ENCODE measurements around the gene EXTL1. TPM values are rescaled to one million over a fixed set of nuclear protein-coding genes. Genes with fewer than 3 reads are reported as not detected.

EXTL1 gene
- total RNA-seq, 1 donor from 2014 or later: 26.4 TPM

DNA sequence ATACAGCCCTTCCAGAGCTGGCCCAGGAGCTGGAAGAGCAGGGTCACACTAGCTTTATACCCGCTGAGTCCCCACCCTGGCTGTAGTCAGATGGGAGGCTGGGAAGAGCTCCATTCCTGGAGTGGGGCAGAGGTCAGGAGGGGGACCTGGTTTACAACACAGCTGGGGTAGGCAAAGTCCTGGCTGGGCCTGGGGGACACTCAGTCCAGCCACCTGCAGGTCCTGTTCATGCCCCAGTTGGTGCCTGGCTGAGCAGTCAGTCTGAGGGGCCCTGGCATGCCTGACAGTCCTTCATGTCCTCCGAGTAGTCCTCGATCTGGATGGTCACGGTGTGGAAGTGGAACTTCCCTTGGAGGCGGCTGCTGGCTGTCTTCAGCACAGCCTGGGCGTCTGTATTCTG, 17.3 kb downstream of the EXTL1 start:
- no peak for TF ChIP-seq EZH2 (IDR thresholded peaks at IDR 0.05; ENCODE audit: insufficient read depth, low read length)
- TF ChIP-seq, protein P1, sequence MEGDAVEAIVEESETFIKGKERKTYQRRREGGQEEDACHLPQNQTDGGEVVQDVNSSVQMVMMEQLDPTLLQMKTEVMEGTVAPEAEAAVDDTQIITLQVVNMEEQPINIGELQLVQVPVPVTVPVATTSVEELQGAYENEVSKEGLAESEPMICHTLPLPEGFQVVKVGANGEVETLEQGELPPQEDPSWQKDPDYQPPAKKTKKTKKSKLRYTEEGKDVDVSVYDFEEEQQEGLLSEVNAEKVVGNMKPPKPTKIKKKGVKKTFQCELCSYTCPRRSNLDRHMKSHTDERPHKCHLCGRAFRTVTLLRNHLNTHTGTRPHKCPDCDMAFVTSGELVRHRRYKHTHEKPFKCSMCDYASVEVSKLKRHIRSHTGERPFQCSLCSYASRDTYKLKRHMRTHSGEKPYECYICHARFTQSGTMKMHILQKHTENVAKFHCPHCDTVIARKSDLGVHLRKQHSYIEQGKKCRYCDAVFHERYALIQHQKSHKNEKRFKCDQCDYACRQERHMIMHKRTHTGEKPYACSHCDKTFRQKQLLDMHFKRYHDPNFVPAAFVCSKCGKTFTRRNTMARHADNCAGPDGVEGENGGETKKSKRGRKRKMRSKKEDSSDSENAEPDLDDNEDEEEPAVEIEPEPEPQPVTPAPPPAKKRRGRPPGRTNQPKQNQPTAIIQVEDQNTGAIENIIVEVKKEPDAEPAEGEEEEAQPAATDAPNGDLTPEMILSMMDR (IDR thresholded peaks at IDR 0.05; ENCODE audit: insufficient read depth, low read depth, low read length): no peak
- no peaks in the 10 kb centered on the region for H3K9me3 ChIP-seq (ENCODE audit: insufficient read depth, low read depth, low read length)
- peaks cover 7% of the 10 kb centered on the region for H3K4me1 ChIP-seq (ENCODE audit: insufficient read depth, low read length)
- no peak overlapping the region for H3K27ac Mint-ChIP-seq (ENCODE audit: unreplicated experiment)
- no peak overlapping the region for H3K4me2 ChIP-seq (ENCODE audit: low read length)
- no peaks in the 10 kb centered on the region for H4K20me1 ChIP-seq (ENCODE audit: insufficient read depth, low read length)
- no peak for DNase-seq (ENCODE audit: low read depth)
- H3K27me3 ChIP-seq (ENCODE audit: insufficient read depth, low read length): peaks cover 12% of the 10 kb centered on the region
- H3K9me3 Mint-ChIP-seq (ENCODE audit: unreplicated experiment): peaks cover 3% of the 10 kb centered on the region
- no peaks in the 10 kb centered on the region for H3K36me3 ChIP-seq (ENCODE audit: insufficient read depth, low read length)
- FAIRE-seq: no peak
- H3K36me3 Mint-ChIP-seq (ENCODE audit: low read depth, unreplicated experiment): peaks cover 4% of the 10 kb centered on the region
- peaks cover 29% of the 10 kb centered on the region for H3K27me3 Mint-ChIP-seq (ENCODE audit: low read depth, unreplicated experiment)
- H3K4me3 ChIP-seq (ENCODE audit: insufficient read depth, low read depth, low read length): no peak overlapping the region
- H2AFZ ChIP-seq (ENCODE audit: low read depth, low read length): no peak overlapping the region
- no peak overlapping the region for H3K9ac ChIP-seq (ENCODE audit: low read length)
- H3K27ac ChIP-seq (ENCODE audit: low read depth, low read length): no peak overlapping the region
- H3K4me3 Mint-ChIP-seq (ENCODE audit: unreplicated experiment): no peak overlapping the region
- peaks cover 16% of the 10 kb centered on the region for H3K4me1 Mint-ChIP-seq (ENCODE audit: low read depth, unreplicated experiment)
- no peaks in the 10 kb centered on the region for H3K79me2 ChIP-seq (ENCODE audit: insufficient read depth, low read length)

DNA sequence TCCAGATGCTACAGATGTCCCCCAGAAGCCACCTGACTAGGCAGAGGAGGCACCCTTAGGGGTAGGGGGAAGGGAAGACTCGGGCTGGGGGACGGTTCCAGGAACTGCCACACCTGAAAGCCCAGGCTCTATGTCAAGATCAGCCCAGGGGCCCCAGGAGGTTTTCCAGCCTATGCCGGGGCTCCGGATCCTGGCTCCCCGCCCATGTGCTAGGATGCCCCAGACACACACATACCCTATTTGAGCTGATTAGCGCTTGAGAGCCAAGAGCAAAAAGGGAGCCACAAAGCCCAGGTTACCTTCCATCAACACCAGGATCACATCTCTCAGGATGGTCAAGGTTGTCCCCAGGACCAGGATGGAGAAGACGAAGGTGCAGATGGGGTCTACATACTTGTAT, 19.8 kb downstream of the EXTL1 start:
- Histone ChIP-seq H2AFZ (ENCODE audit: low read depth, low read length) (no peak overlapping the region), H3K36me3 (ENCODE audit: insufficient read depth, low read length) (no peaks in the 10 kb centered on the region), H3K27ac (ENCODE audit: low read depth, low read length) (no peak overlapping the region), H3K9me3 (ENCODE audit: insufficient read depth, low read depth, low read length) (no peaks in the 10 kb centered on the region), H3K79me2 (ENCODE audit: insufficient read depth, low read length) (no peaks in the 10 kb centered on the region), H3K27me3 (ENCODE audit: insufficient read depth, low read length) (peaks cover 32% of the 10 kb centered on the region), H3K4me2 (ENCODE audit: low read length) (no peak overlapping the region), H3K9ac (ENCODE audit: low read length) (no peak overlapping the region), H3K4me3 (ENCODE audit: insufficient read depth, low read depth, low read length) (no peak overlapping the region), H4K20me1 (ENCODE audit: insufficient read depth, low read length) (no peaks in the 10 kb centered on the region), H3K4me1 (ENCODE audit: insufficient read depth, low read length) (peaks cover 5% of the 10 kb centered on the region)
- Mint-ChIP-seq H3K4me1 (ENCODE audit: low read depth, unreplicated experiment) (peaks cover 5% of the 10 kb centered on the region), H3K27ac (ENCODE audit: unreplicated experiment) (no peak overlapping the region), H3K27me3 (ENCODE audit: low read depth, unreplicated experiment) (peaks cover 43% of the 10 kb centered on the region), H3K36me3 (ENCODE audit: low read depth, unreplicated experiment) (peaks cover 3% of the 10 kb centered on the region), H3K9me3 (ENCODE audit: unreplicated experiment) (peaks cover 3% of the 10 kb centered on the region), H3K4me3 (ENCODE audit: unreplicated experiment) (no peak overlapping the region)
- TF ChIP-seq, protein P1 (IDR thresholded peaks at IDR 0.05; ENCODE audit: insufficient read depth, low read depth, low read length): no peak
- no peak for TF ChIP-seq EZH2 (IDR thresholded peaks at IDR 0.05; ENCODE audit: insufficient read depth, low read length)
- no peak for DNase-seq (ENCODE audit: low read depth)
- no peak for FAIRE-seq

DNA sequence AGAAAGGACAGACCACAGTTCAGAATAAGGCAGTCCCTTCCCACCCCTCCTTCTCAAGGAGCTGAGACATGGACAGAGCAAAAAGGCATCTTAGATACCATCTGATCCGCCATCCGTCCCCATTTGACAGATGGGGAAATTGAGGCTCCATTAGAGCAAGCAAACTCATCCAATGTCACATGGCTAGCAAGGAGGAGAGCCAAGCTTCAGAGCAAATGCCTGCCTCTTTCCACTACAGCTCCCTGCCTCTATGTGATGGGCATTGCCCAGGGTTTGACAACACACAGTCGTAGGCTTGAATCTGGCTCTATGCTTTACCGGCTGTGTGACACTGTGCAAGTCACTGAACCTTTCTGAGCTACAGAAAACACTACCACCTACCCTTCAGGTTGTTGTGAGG, 20.4 kb downstream of the EXTL1 start:
- H3K4me3 Mint-ChIP-seq (ENCODE audit: unreplicated experiment): no peak overlapping the region
- TF ChIP-seq, protein P1 (IDR thresholded peaks at IDR 0.05; ENCODE audit: insufficient read depth, low read depth, low read length): no peak
- TF ChIP-seq EZH2 (IDR thresholded peaks at IDR 0.05; ENCODE audit: insufficient read depth, low read length): no peak
- H3K9me3 Mint-ChIP-seq (ENCODE audit: unreplicated experiment): peaks cover 3% of the 10 kb centered on the region
- Histone ChIP-seq H3K4me1 (ENCODE audit: insufficient read depth, low read length) (peaks cover 2% of the 10 kb centered on the region), H3K9me3 (ENCODE audit: insufficient read depth, low read depth, low read length) (no peaks in the 10 kb centered on the region), H3K79me2 (ENCODE audit: insufficient read depth, low read length) (no peaks in the 10 kb centered on the region), H3K4me2 (ENCODE audit: low read length) (no peak overlapping the region), H3K36me3 (ENCODE audit: insufficient read depth, low read length) (no peaks in the 10 kb centered on the region), H3K9ac (ENCODE audit: low read length) (no peak overlapping the region), H4K20me1 (ENCODE audit: insufficient read depth, low read length) (no peaks in the 10 kb centered on the region), H3K27me3 (ENCODE audit: insufficient read depth, low read length) (peaks cover 38% of the 10 kb centered on the region), H3K4me3 (ENCODE audit: insufficient read depth, low read depth, low read length) (no peak overlapping the region), H2AFZ (ENCODE audit: low read depth, low read length) (no peak overlapping the region), H3K27ac (ENCODE audit: low read depth, low read length) (no peak overlapping the region)
- no peak overlapping the region for H3K27ac Mint-ChIP-seq (ENCODE audit: unreplicated experiment)
- no peaks in the 10 kb centered on the region for H3K4me1 Mint-ChIP-seq (ENCODE audit: low read depth, unreplicated experiment)
- peaks cover 49% of the 10 kb centered on the region for H3K27me3 Mint-ChIP-seq (ENCODE audit: low read depth, unreplicated experiment)
- FAIRE-seq (no peak), DNase-seq (ENCODE audit: low read depth) (no peak)
- peaks cover 3% of the 10 kb centered on the region for H3K36me3 Mint-ChIP-seq (ENCODE audit: low read depth, unreplicated experiment)
